Kasumi-1 (cell line): ENCODE measurements around the gene BAIAP2L2.
A peak's percentile ranks its signal among the peaks of the same experiment; 100 is the strongest.
"Not testable (repeated sequence)": the region's sequence is repeated elsewhere in the genome, so short reads cannot be mapped to it uniquely, and the experiment has no call there.

Source experiments
- DNase-seq, 2 experiments: peaks; one replicate each; lab custom pipeline; 2025; lab: John Stamatoyannopoulos, UW

BAIAP2L2 gene, protein sequence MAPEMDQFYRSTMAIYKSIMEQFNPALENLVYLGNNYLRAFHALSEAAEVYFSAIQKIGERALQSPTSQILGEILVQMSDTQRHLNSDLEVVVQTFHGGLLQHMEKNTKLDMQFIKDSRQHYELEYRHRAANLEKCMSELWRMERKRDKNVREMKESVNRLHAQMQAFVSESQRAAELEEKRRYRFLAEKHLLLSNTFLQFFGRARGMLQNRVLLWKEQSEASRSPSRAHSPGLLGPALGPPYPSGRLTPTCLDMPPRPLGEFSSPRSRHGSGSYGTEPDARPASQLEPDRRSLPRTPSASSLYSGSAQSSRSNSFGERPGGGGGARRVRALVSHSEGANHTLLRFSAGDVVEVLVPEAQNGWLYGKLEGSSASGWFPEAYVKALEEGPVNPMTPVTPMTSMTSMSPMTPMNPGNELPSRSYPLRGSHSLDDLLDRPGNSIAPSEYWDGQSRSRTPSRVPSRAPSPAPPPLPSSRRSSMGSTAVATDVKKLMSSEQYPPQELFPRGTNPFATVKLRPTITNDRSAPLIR

GRCh38 chr22:38110008-38110862, at the start of gene BAIAP2L2:
Gene BAIAP2L2 (minus strand): TSS chr22:38110684. CDS start chr22:38110525, 159 bp downstream.
- no peak for DNase-seq

DNA sequence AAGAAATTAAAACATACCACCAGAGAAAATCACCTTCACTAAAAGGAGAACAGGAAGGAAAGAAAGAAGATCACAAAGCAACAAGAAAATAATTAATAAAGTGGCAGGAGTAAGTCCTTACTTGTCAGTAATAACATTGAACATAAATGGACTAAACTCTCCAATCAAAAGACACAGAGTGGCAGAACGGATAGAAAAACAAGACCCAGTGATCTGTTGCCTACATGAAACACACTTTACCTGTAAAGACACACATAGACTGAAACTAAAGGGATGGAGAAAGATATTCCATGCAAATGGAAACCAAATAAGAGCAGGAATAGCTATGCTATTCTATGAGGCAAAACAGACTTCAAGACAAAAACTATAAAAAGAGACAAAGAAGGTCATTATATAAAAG, 45.2 kb upstream of the BAIAP2L2 start:
- no peak for DNase-seq

GRCh38 chr22:38154563-38154915, 44.1 kb upstream of the BAIAP2L2 start:
- not testable (repeated sequence) for DNase-seq

DNA sequence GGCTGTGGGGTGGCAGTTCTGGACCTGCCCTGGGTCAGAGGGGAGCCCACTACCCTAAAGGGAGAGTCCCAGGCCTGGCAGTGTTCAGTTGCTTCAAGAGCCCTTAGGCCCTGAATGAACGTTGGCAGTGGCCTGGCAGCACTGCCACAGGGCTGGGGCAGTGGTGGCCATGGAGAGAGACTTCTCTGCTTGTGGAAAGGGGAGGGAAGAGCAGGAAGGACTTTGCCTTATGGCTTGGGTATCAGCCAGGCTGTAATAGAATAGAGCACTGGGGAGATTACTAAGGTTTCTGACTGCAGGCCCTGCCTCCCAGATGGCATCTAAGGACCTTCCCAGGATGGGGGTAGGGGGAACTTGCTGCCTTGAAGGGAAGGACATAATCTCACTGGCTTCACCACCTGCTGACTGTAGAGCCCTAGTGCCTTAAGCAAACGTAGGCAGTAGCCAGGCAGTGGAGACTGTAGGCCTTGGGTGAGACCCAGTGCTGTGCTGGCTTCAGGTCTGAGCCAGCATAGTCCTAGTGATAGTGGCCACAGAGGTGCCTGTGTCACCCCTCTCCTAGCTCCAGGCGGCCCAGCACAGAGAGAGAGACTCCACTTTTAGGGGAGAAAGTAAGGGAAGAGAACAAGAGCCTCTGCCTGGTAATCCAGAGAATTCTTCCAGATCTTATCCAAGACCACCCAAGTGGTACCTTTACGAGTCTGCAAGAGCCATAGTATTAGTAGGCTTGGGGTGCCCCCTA, 43.5 kb upstream of the BAIAP2L2 start:
- DNase-seq, result no peak

DNA sequence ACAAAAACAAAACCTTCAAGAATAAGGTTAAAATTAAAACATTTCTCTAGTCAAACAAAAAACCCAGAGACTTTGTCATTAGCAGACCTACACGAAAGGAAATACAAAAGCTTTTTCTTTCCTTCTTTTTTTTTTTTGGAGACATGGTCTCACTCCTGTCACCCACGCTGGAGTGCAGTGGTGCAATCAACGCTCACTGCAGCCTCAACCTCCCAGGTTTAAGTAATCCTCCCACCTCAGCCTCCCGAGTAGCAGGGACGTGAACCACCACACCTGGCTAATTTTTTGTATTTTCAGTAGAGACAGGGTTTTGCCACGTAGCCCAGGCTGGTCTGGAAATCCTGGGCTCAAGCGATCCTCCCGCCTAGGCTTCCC, 40.6 kb upstream of the BAIAP2L2 start:
- DNase-seq, result no peak

GRCh38 chr22:38148245-38148644, 37.8 kb upstream of the BAIAP2L2 start:
- DNase-seq, result no peak

- DNase-seq, result not testable (repeated sequence)
Measured at GRCh38 chr22:38146166-38146565, 35.7 kb upstream of the BAIAP2L2 start.

DNA sequence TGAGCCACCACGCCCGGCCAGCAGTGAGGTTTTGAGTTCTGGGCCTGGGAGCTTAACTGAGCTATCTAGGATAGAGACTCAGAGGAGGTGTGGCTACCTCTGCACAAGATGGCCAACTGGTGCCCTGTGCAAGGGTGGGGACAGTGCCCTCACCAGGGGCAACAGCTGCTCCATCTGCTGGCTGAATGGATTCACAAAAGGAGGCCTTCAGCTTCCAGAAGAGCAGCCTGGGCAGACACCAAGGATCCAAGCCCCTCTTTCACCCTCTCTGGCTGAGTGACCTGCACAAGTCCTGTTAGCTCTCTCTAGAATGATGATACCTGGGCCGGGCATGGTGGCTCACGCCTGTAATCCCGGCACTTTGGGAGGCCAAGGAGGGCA, 33.5 kb upstream of the BAIAP2L2 start:
- DNase-seq, result peak in 1 of 2 experiments; percentile 3

DNA sequence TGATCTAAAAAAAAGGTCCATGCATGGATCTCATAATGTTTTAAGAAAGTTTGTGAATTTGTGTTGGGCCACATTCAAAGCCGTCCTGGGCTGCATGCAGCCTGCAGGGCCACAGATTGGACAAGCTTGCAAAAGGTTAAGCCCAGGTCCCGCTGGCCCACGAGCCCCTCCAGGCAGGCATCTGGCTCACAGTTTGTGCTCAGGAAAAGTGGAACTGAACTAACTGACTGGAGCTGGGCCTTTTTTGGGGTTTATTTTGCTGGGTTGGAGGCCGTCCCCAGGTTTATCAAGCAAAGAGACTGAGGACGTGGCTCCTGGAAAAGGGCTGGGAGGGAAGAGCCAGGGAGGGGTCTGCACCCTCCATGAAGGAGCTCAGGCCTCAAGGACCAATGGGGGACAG, 32.1 kb upstream of the BAIAP2L2 start:
- no peak for DNase-seq

GRCh38 chr22:38141217-38141973, 30.9 kb upstream of the BAIAP2L2 start:
- DNase-seq, result no peak

- no peak for DNase-seq
Measured at GRCh38 chr22:38139901-38140300, 29.4 kb upstream of the BAIAP2L2 start.

DNA sequence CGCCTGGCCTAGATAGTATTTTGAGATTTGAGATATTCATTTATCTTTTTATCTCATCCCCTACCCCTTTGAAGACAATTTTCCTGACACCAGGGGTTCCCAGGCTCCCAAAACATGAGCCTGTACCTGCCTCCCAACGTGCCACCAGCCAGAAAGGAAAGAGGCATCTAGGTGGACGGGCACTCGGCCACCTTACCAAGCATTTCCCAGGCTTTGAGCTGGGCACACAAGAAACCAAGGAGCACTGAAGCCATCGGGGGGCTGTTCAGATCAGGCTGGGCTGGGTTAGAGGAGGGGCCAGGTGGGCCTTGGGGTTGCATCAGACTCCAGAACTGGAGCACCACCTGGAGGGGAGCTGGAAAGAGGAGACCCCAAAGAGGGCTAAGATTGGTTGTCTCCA, 28.5 kb upstream of the BAIAP2L2 start:
- DNase-seq, result no peak

DNA sequence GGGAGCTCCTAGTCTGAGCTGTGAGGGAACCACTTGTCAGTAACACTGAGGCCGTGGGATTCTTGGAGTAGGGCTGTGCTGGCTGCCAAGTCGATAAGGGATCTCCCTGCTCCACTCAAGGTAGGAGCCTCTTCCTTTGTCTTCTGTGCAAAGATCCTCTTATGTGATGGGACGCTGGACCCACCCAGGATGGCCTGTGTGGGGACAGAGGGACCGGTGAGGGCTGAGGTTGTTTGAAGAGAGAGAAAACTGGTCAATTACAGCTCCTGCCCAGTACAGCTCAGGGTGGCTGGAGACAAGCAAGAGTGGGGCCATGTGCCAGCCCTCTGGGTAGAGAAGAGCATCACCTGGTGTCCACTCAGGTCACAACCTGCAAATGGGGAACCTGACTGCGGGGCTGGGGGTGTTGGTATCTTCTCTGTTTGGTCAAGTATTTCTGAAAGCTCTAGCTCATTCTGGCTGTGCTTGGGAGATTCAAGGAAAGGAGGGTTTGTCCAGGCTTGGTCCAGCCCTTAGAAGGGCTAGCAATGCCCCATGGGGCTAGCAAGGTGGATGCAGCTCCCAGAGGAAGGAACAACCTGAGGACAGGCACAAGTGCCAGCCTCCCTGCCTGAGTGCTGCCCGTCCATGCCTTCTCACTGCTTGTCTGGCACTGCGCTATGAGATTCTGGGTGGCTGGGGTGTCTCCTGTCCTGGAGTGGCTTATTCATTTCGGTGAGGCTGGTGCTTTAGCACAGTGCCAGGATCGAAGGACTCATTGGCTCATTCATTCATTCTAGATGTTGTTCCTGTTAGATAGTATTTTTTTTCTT, 27.6 kb upstream of the BAIAP2L2 start:
- DNase-seq, result no peak

- DNase-seq, result no peak
Measured at GRCh38 chr22:38136607-38137006, 26.1 kb upstream of the BAIAP2L2 start.

- DNase-seq, result peak in 1 of 2 experiments; percentile 13
Measured at GRCh38 chr22:38135133-38135706, 24.7 kb upstream of the BAIAP2L2 start.

- no peak for DNase-seq
Measured at GRCh38 chr22:38133331-38133730, 22.8 kb upstream of the BAIAP2L2 start.

DNA sequence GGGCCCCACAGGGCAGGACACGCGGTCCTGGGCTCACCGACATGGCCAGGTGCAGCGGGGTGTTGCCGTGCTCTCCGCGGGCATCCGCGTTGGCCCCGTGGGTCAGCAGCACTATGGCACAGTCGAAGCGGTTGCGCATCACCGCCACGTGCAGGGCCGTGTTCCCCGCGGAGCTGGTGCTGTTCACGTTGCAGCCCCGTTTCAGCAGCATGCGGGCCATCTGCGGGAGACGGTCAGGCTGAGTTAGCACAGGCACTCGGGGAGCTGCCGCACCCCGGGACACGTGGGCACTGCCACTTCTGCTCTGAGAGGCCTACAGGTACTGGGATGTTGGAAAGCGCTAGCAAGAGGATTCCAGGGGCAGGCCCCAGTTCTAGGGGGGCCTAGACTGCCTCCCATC, 22.3 kb upstream of the BAIAP2L2 start:
- DNase-seq, result no peak

- DNase-seq, result no peak
Measured at GRCh38 chr22:38132136-38132535, 21.7 kb upstream of the BAIAP2L2 start.

DNA sequence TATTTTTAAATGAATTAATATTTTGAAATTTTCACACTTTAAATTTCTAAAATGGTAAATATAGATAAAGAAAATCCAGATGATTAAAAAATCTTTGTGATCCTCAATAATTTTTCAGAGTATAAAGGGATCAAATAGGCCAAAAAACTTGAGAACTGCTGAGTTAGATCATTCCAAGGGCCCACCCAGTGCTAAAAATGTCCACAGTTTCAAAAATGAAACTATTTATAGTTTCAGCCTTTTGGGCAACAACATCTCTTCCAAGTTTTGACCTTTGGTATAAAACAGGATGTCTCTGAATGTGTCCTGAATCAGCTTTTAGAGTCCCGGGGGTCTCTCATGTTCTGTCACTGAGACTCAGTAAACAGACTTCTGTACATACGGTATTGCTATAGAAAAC, 20.9 kb upstream of the BAIAP2L2 start:
- DNase-seq, result no peak

- DNase-seq, result no peak
Measured at GRCh38 chr22:38129856-38130255, 19.4 kb upstream of the BAIAP2L2 start.
